ENCODE results near the gene CYP4A22. TPM values are rescaled to one million over a fixed set of nuclear protein-coding genes. Genes with fewer than 3 reads are reported as not detected.
A peak's percentile ranks its signal among the peaks of the same experiment; 100 is the strongest.

The CYP4A22 gene
- total and polyA plus RNA-seq, 9 of the 15 experiments (the other 6 are each of a cell fraction or from before 2014, with no cell fraction given): 0.07 TPM; not detected in 8

- TF ChIP-seq ZNF592 (IDR thresholded peaks at IDR 0.05): peak; percentile 74
- TF ChIP-seq RNF219 (CRISPR knock-in tag; IDR thresholded peaks at IDR 0.05): no peak
- no peak for TF ChIP-seq ZBTB11 (CRISPR knock-in tag; IDR thresholded peaks at IDR 0.05)
- no peak for TF ChIP-seq PHB2 (IDR thresholded peaks at IDR 0.05; ENCODE audit: low read depth)
- TF ChIP-seq L3MBTL2 (IDR thresholded peaks at IDR 0.05): peak; percentile 29; the same call in 1 of the 2 replicates
- TF ChIP-seq ZC3H4 (CRISPR knock-in tag; IDR thresholded peaks at IDR 0.05; ENCODE audit: borderline replicate concordance): no peak
- TF ChIP-seq RERE (CRISPR knock-in tag; IDR thresholded peaks at IDR 0.05; ENCODE audit: borderline replicate concordance): no peak
- TF ChIP-seq ZNF395 (CRISPR knock-in tag; IDR thresholded peaks at IDR 0.05): no peak
These were observed 42.8 kb downstream of the CYP4A22 start (continued) for GRCh38 chr1:47179988-47180563.

All from K562 (cell line).